Measurements from ENCODE around the gene ARL6IP6.
"Not testable (repeated sequence)": the region's sequence is repeated elsewhere in the genome, so short reads cannot be mapped to it uniquely, and the experiment has no call there.

DNA sequence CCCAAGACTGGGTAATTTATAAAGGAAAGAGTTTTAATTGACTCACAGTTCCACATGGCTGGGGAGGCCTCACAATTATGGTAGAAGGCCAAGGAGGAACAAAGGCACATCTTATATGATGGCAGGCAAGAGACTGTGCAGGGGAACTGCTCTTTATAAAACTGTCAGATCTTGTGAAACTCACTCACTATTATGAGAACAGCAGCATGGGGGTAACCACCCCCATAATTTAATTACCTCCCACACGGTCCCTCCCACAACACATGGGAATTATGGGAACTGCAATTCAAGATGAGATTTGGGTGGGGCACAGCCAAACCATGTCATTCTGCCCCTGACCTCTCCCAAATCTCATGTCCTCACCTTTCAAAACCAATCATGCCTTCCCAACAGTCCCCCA, 19.1 kb downstream of the ARL6IP6 start:
- TF ChIP-seq CTCF (IDR thresholded peaks at IDR 0.05); POLR2A (IDR thresholded peaks at IDR 0.05; ENCODE audit: low read depth): not testable (repeated sequence)

Measured in esophagus muscularis mucosa (tissue), 3 donors.